Measurements from ENCODE around the gene ALDH1A1.

ALDH1A1 gene

GRCh38 chr9:72858089-72858912 lies 94.6 kb downstream of the ALDH1A1 start:
- Histone ChIP-seq H3K27me3 (ENCODE audit: insufficient read depth, low read depth) (no peaks in the 10 kb centered on the region), H4K20me1 (ENCODE audit: insufficient read depth) (no peaks in the 10 kb centered on the region), H3K4me2 (no peak overlapping the region), H3K27ac (no peak overlapping the region; the same call in 1 of the 2 replicates), H3K79me2 (ENCODE audit: insufficient read depth, low read depth) (no peaks in the 10 kb centered on the region), H3K4me3 (IDR thresholded peaks at IDR 0.05; ENCODE audit: insufficient read depth, low read depth, low read length) (no peak overlapping the region), H2AFZ (ENCODE audit: low read depth) (peak overlapping the region; percentile 20; the same call in 1 of the 2 replicates), H3K4me1 (ENCODE audit: low read depth, poor library complexity, severe bottlenecking) (peaks cover 13% of the 10 kb centered on the region), H3K36me3 (ENCODE audit: insufficient read depth) (no peaks in the 10 kb centered on the region), H3K9ac (no peak overlapping the region)
- no peak for TF ChIP-seq CTCF (conservative IDR thresholded peaks at IDR 0.05; ENCODE audit: low read depth, low read length)

- H2AFZ ChIP-seq (ENCODE audit: low read depth): peak overlapping the region; percentile 20; the same call in 1 of the 2 replicates
Measured at GRCh38 chr9:72857624-72857996, 95.2 kb downstream of the ALDH1A1 start.

GRCh38 chr9:72856972-72857623 lies 95.8 kb downstream of the ALDH1A1 start:
- Histone ChIP-seq H3K27ac (no peak overlapping the region), H2AFZ (ENCODE audit: low read depth) (no peak overlapping the region)
- peak; percentile 74 for TF ChIP-seq CTCF (conservative IDR thresholded peaks at IDR 0.05; ENCODE audit: low read depth, low read length)

More at GRCh38 chr9:72857624-72857996, 95.2 kb downstream of the ALDH1A1 start:
- no peak overlapping the region for H3K9ac ChIP-seq
- H4K20me1 ChIP-seq (ENCODE audit: insufficient read depth): no peaks in the 10 kb centered on the region
- TF ChIP-seq CTCF (conservative IDR thresholded peaks at IDR 0.05; ENCODE audit: low read depth, low read length): no peak
- no peaks in the 10 kb centered on the region for H3K79me2 ChIP-seq (ENCODE audit: insufficient read depth, low read depth)
- H3K4me2 ChIP-seq: peak overlapping the region; percentile 7; the same call in 1 of the 2 replicates
- no peaks in the 10 kb centered on the region for H3K27me3 ChIP-seq (ENCODE audit: insufficient read depth, low read depth)
- no peak overlapping the region for H3K27ac ChIP-seq
- peaks cover 13% of the 10 kb centered on the region for H3K4me1 ChIP-seq (ENCODE audit: low read depth, poor library complexity, severe bottlenecking)
- H3K4me3 ChIP-seq (IDR thresholded peaks at IDR 0.05; ENCODE audit: insufficient read depth, low read depth, low read length): no peak overlapping the region
- H3K36me3 ChIP-seq (ENCODE audit: insufficient read depth): no peaks in the 10 kb centered on the region

GRCh38 chr9:72855890-72856523 lies 96.8 kb downstream of the ALDH1A1 start:
- no peak for TF ChIP-seq CTCF (conservative IDR thresholded peaks at IDR 0.05; ENCODE audit: low read depth, low read length)
- Histone ChIP-seq H3K4me3 (IDR thresholded peaks at IDR 0.05; ENCODE audit: insufficient read depth, low read depth, low read length) (no peak overlapping the region), H3K36me3 (ENCODE audit: insufficient read depth) (no peaks in the 10 kb centered on the region), H3K4me2 (no peak overlapping the region), H2AFZ (ENCODE audit: low read depth) (no peak overlapping the region), H3K9ac (no peak overlapping the region), H3K27me3 (ENCODE audit: insufficient read depth, low read depth) (no peaks in the 10 kb centered on the region), H3K4me1 (ENCODE audit: low read depth, poor library complexity, severe bottlenecking) (peaks cover 13% of the 10 kb centered on the region), H3K27ac (no peak overlapping the region), H4K20me1 (ENCODE audit: insufficient read depth) (no peaks in the 10 kb centered on the region), H3K79me2 (ENCODE audit: insufficient read depth, low read depth) (no peaks in the 10 kb centered on the region)

More at GRCh38 chr9:72856972-72857623, 95.8 kb downstream of the ALDH1A1 start:
- Histone ChIP-seq H3K27me3 (ENCODE audit: insufficient read depth, low read depth) (no peaks in the 10 kb centered on the region), H3K4me1 (ENCODE audit: low read depth, poor library complexity, severe bottlenecking) (peaks cover 13% of the 10 kb centered on the region), H4K20me1 (ENCODE audit: insufficient read depth) (no peaks in the 10 kb centered on the region), H3K9ac (no peak overlapping the region), H3K79me2 (ENCODE audit: insufficient read depth, low read depth) (no peaks in the 10 kb centered on the region), H3K4me3 (IDR thresholded peaks at IDR 0.05; ENCODE audit: insufficient read depth, low read depth, low read length) (no peak overlapping the region), H3K36me3 (ENCODE audit: insufficient read depth) (no peaks in the 10 kb centered on the region), H3K4me2 (peak overlapping the region; percentile 7; the same call in 1 of the 2 replicates)
